Measurements from ENCODE around the gene COL4A3.
"Not testable (repeated sequence)": the region's sequence is repeated elsewhere in the genome, so short reads cannot be mapped to it uniquely, and the experiment has no call there.

Gene COL4A3

DNA sequence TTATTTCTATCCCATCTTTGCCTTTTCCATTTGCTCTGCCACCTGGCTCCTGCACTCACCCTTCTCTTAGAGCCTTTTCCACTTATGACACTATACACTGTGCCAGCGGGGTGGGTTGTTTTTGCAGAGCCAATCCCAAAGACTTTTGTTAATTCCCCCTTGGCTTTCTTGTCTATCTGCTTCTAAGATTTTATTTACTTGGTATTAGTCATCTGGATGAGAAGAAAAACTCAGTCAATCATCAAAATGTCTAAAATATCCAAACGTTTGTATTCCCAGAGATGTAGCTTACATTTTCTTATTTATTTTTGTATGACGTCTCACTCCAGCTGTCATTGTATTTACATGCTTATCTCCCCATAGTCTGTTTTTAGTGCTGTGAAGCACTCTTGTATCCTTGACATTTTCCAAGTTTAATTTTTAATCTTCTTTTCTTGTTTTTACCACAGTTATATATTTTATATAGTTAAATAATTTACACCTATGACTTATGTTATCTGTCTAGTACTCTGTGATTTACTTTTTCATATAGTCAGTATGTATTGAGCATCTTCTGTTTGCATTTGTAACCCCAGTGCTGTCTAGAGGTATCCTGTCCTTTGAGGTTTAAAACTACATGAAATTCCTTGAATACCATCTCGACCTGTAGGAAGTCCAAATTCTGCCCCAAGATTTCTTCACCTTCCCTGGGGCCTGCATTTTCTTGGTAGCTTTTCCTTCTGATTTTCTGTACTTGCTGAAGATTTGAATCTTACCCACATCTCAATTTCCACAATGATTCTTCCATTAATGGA lies 55.1 kb downstream of the COL4A3 start:
- no peak overlapping the region for H2AFZ ChIP-seq (ENCODE audit: low read depth, low read length)
- DNase-seq, result no peak
- no peaks in the 10 kb centered on the region for H3K9me3 ChIP-seq (ENCODE audit: insufficient read depth, low read length, severe bottlenecking)
- H3K27ac ChIP-seq (ENCODE audit: low read length), result no peak overlapping the region
- no peaks in the 10 kb centered on the region for H3K27me3 ChIP-seq (ENCODE audit: insufficient read depth, low read length, poor library complexity)
- H3K4me1 ChIP-seq (ENCODE audit: insufficient read depth, low read length), result no peaks in the 10 kb centered on the region
- TF ChIP-seq EZH2 (IDR thresholded peaks at IDR 0.05; ENCODE audit: borderline replicate concordance, low read depth, low read length, severe bottlenecking) (no peak), CTCF (IDR thresholded peaks at IDR 0.05; ENCODE audit: borderline replicate concordance, extremely low read depth, low read length, poor library complexity, severe bottlenecking) (no peak)
- no peaks in the 10 kb centered on the region for H3K36me3 ChIP-seq (ENCODE audit: insufficient read depth, low read length)
- H3K9ac ChIP-seq (ENCODE audit: low read depth, low read length), result no peak overlapping the region
- ATAC-seq (ENCODE audit: insufficient read depth, low read depth), result no peak
- H3K79me2 ChIP-seq (ENCODE audit: insufficient read depth, low read length), result no peaks in the 10 kb centered on the region
- H3K4me2 ChIP-seq (ENCODE audit: insufficient read depth, low read length), result no peak overlapping the region
- no peak overlapping the region for H3K4me3 ChIP-seq (ENCODE audit: low read depth in 1 of 2, low read length in 2 of 2)
- no peaks in the 10 kb centered on the region for H4K20me1 ChIP-seq (ENCODE audit: insufficient read depth, low read length)

GRCh38 chr2:227221120-227221519 lies 56.7 kb downstream of the COL4A3 start:
- no peak for DNase-seq
- no peaks in the 10 kb centered on the region for H3K4me1 ChIP-seq (ENCODE audit: insufficient read depth, low read length)
- H2AFZ ChIP-seq (ENCODE audit: low read depth, low read length), result no peak overlapping the region
- no peaks in the 10 kb centered on the region for H4K20me1 ChIP-seq (ENCODE audit: insufficient read depth, low read length)
- H3K79me2 ChIP-seq (ENCODE audit: insufficient read depth, low read length), result no peaks in the 10 kb centered on the region
- ATAC-seq (ENCODE audit: insufficient read depth, low read depth), result no peak
- H3K4me3 ChIP-seq (ENCODE audit: low read depth in 1 of 2, low read length in 2 of 2), result no peak overlapping the region
- H3K27me3 ChIP-seq (ENCODE audit: insufficient read depth, low read length, poor library complexity), result no peaks in the 10 kb centered on the region
- H3K4me2 ChIP-seq (ENCODE audit: insufficient read depth, low read length), result no peak overlapping the region
- H3K36me3 ChIP-seq (ENCODE audit: insufficient read depth, low read length), result no peaks in the 10 kb centered on the region
- no peak for TF ChIP-seq CTCF (IDR thresholded peaks at IDR 0.05; ENCODE audit: borderline replicate concordance, extremely low read depth, low read length, poor library complexity, severe bottlenecking)
- H3K27ac ChIP-seq (ENCODE audit: low read length), result no peak overlapping the region
- no peaks in the 10 kb centered on the region for H3K9me3 ChIP-seq (ENCODE audit: insufficient read depth, low read length, severe bottlenecking)
- H3K9ac ChIP-seq (ENCODE audit: low read depth, low read length), result no peak overlapping the region

GRCh38 chr2:227222292-227222691 lies 57.9 kb downstream of the COL4A3 start:
- DNase-seq, result no peak
- Histone ChIP-seq H3K9me3 (ENCODE audit: insufficient read depth, low read length, severe bottlenecking) (no peaks in the 10 kb centered on the region), H3K9ac (ENCODE audit: low read depth, low read length) (no peak overlapping the region), H3K4me3 (ENCODE audit: low read depth in 1 of 2, low read length in 2 of 2) (no peak overlapping the region), H3K27me3 (ENCODE audit: insufficient read depth, low read length, poor library complexity) (no peaks in the 10 kb centered on the region), H3K79me2 (ENCODE audit: insufficient read depth, low read length) (no peaks in the 10 kb centered on the region), H3K4me2 (ENCODE audit: insufficient read depth, low read length) (no peak overlapping the region), H4K20me1 (ENCODE audit: insufficient read depth, low read length) (no peaks in the 10 kb centered on the region), H3K27ac (ENCODE audit: low read length) (no peak overlapping the region), H2AFZ (ENCODE audit: low read depth, low read length) (no peak overlapping the region), H3K4me1 (ENCODE audit: insufficient read depth, low read length) (no peaks in the 10 kb centered on the region), H3K36me3 (ENCODE audit: insufficient read depth, low read length) (no peaks in the 10 kb centered on the region)
- no peak for TF ChIP-seq CTCF (IDR thresholded peaks at IDR 0.05; ENCODE audit: borderline replicate concordance, extremely low read depth, low read length, poor library complexity, severe bottlenecking)
- TF ChIP-seq EZH2 (IDR thresholded peaks at IDR 0.05; ENCODE audit: borderline replicate concordance, low read depth, low read length, severe bottlenecking), result no peak
- ATAC-seq (ENCODE audit: insufficient read depth, low read depth), result no peak

- not testable (repeated sequence) for H3K4me2 ChIP-seq (ENCODE audit: insufficient read depth, low read length); H4K20me1 ChIP-seq (ENCODE audit: insufficient read depth, low read length); H3K4me1 ChIP-seq (ENCODE audit: insufficient read depth, low read length)
These were observed 61.2 kb downstream of the COL4A3 start for GRCh38 chr2:227225641-227226040.

More at GRCh38 chr2:227225641-227226040, 61.2 kb downstream of the COL4A3 start:
- not testable (repeated sequence) for H2AFZ ChIP-seq (ENCODE audit: low read depth, low read length); ATAC-seq (ENCODE audit: insufficient read depth, low read depth); DNase-seq; H3K9ac ChIP-seq (ENCODE audit: low read depth, low read length); H3K4me3 ChIP-seq (ENCODE audit: low read depth in 1 of 2, low read length in 2 of 2); H3K27me3 ChIP-seq (ENCODE audit: insufficient read depth, low read length, poor library complexity); H3K79me2 ChIP-seq (ENCODE audit: insufficient read depth, low read length); H3K27ac ChIP-seq (ENCODE audit: low read length); H3K9me3 ChIP-seq (ENCODE audit: insufficient read depth, low read length, severe bottlenecking); H3K36me3 ChIP-seq (ENCODE audit: insufficient read depth, low read length)

Measured in DND-41 (cell line).